GM21390 (cell line): ENCODE results near the gene KDM5B.
"Not testable (repeated sequence)": the region's sequence is repeated elsewhere in the genome, so short reads cannot be mapped to it uniquely, and the experiment has no call there.

ENCODE experiments used
- ATAC-seq: cut with Tn5 transposase; IDR thresholded peaks from one replicate; pipeline ENCODE4 v1.9.1; 2021; ENCODE audit not compliant: unreplicated experiment

The KDM5B gene

GRCh38 chr1:202794051-202794740, 14.0 kb downstream of the KDM5B start:
- no peak for ATAC-seq

GRCh38 chr1:202791077-202791747, 17.0 kb downstream of the KDM5B start:
- no peak for ATAC-seq

GRCh38 chr1:202788800-202789199, 19.4 kb downstream of the KDM5B start:
- ATAC-seq: no peak

GRCh38 chr1:202786804-202787203, 21.4 kb downstream of the KDM5B start:
- ATAC-seq: no peak

- ATAC-seq: no peak
These were observed 27.0 kb downstream of the KDM5B start for GRCh38 chr1:202781180-202781579.

- ATAC-seq: no peak
These were observed 38.1 kb downstream of the KDM5B start for GRCh38 chr1:202770135-202770534.

GRCh38 chr1:202765721-202766120, 42.5 kb downstream of the KDM5B start:
- ATAC-seq: no peak

GRCh38 chr1:202762019-202762418, 46.2 kb downstream of the KDM5B start:
- no peak for ATAC-seq

- ATAC-seq: no peak
These were observed 47.6 kb downstream of the KDM5B start for GRCh38 chr1:202760589-202760988.

GRCh38 chr1:202756391-202756790, 51.8 kb downstream of the KDM5B start:
- no peak for ATAC-seq

- ATAC-seq: no peak
These were observed 53.9 kb downstream of the KDM5B start for GRCh38 chr1:202754293-202754692.

- no peak for ATAC-seq
These were observed 55.4 kb downstream of the KDM5B start for GRCh38 chr1:202752774-202753173.

- ATAC-seq: no peak
These were observed 57.5 kb downstream of the KDM5B start for GRCh38 chr1:202750761-202751160.

- ATAC-seq: no peak
These were observed 58.2 kb downstream of the KDM5B start for GRCh38 chr1:202750024-202750423.

- ATAC-seq: no peak
These were observed 62.8 kb downstream of the KDM5B start for GRCh38 chr1:202745323-202745888.

GRCh38 chr1:202744770-202745169, 63.5 kb downstream of the KDM5B start:
- not testable (repeated sequence) for ATAC-seq

- no peak for ATAC-seq
These were observed 65.7 kb downstream of the KDM5B start for GRCh38 chr1:202742496-202742895.

- no peak for ATAC-seq
These were observed 75.0 kb downstream of the KDM5B start for GRCh38 chr1:202733251-202733650.

- no peak for ATAC-seq
These were observed 79.3 kb downstream of the KDM5B start for GRCh38 chr1:202728951-202729350.

GRCh38 chr1:202725526-202725925, 82.7 kb downstream of the KDM5B start:
- ATAC-seq: no peak

GRCh38 chr1:202723708-202724107, 84.5 kb downstream of the KDM5B start:
- ATAC-seq: no peak

GRCh38 chr1:202723046-202723445, 85.2 kb downstream of the KDM5B start:
- ATAC-seq: not testable (repeated sequence)
